ENCODE results near the gene APRT. TPM values are rescaled to one million over a fixed set of nuclear protein-coding genes. Genes with fewer than 3 reads are reported as not detected.
"Not testable (repeated sequence)": the region's sequence is repeated elsewhere in the genome, so short reads cannot be mapped to it uniquely, and the experiment has no call there.

APRT gene
- total and polyA plus RNA-seq, 4 experiments from 2014 or later = 171 to 624 (median 372) TPM

DNA sequence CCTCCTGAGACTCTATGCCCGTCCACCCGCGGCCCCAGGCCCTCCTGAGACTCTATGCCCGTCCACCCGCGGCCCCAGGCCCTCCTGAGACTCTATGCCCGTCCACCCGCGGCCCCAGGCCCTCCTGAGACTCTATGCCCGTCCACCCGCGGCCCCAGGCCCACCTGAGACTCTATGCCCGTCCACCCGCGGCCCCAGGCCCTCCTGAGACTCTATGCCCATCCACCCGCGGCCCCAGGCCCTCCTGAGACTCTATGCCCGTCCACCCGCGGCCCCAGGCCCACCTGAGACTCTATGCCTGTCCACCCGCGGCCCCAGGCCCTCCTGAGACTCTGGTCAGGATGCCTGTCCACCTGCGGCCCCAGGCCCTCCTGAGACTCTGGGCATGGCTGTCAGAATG lies 39.9 kb downstream of the APRT start:
- not testable (repeated sequence) for H3K27ac ChIP-seq (ENCODE audit: low read depth, low read length)

DNA sequence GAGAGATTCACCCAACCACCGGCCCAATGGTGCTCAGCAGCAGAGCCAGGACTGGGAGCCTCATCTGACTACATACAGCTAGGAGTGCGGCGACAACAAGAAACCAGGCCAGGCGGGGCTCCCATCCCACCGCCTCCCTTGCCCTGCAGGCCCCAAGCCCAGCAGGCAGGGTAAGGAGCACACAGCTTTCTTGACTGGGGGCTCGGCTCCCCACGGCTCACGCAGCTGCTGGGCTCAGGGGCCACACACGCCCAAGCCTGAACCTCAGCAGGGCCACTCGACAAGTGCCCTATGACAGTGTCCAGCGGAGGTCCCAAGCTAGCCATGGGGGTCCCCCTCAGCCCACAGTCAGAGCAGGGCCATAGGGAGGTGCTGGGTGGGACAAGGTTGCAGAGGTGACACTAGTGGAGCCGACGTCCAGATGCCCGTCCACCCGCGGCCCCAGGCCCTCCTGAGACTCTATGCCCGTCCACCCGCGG lies 40.4 kb downstream of the APRT start:
- Mint-ChIP-seq H3K27me3 (no peaks in the 10 kb centered on the region), H3K4me3 (peak overlapping the region in 2 of 8 donors; percentile 35 to 40), H3K4me1 (peaks cover 9 to 55% (median 27%) of the 10 kb centered on the region in 4 donors), H3K36me3 (peaks cover 0 to 4% of the 10 kb centered on the region in 2 donors), H3K27ac (peak overlapping the region in 6 of 7 donors; percentile 31 to 78 (median 58)), H3K9me3 (no peaks in the 10 kb centered on the region)
- H3K9me3 ChIP-seq (ENCODE audit: control insufficient read depth in 1 of 2, low read length in 2 of 2) = no peaks in the 10 kb centered on the region
- H3K4me3 ChIP-seq (ENCODE audit: low read length in 2 of 2) = no peak overlapping the region
- DNase-seq = no peak
- H3K27me3 ChIP-seq (ENCODE audit: insufficient read depth, low read length) = no peaks in the 10 kb centered on the region
- ChIA-PET POLR2A (ENCODE audit: partially characterized antibody) (interaction anchor here (1.5 to 7.2 kb wide), 2 partner anchors 10 to 13 kb away, joined by 5 to 62 read pairs; no protein-coding TSS in a partner anchor), CTCF (ENCODE audit: partially characterized antibody) (interaction anchor here (1.3 to 1.5 kb wide), 2 partner anchors 15 to 34 kb away, joined by 3 to 4 read pairs; no protein-coding TSS in a partner anchor)
- peaks cover 80% of the 10 kb centered on the region for H3K4me1 ChIP-seq (ENCODE audit: insufficient read depth, low read length)
- H3K27ac ChIP-seq (ENCODE audit: low read depth, low read length) = peak overlapping the region; percentile 16
- intact Hi-C loops (cut with micrococcal nuclease) = no loop called here
- peaks cover 4% of the 10 kb centered on the region for H3K36me3 ChIP-seq (ENCODE audit: insufficient read depth, low read length)

More for the DNA sequence above, 39.9 kb downstream of the APRT start:
- H3K4me1 Mint-ChIP-seq = peaks cover 10 to 52% (median 26%) of the 10 kb centered on the region in 4 donors
- H3K27me3 Mint-ChIP-seq; intact Hi-C loops (cut with micrococcal nuclease); H3K36me3 Mint-ChIP-seq; H3K4me3 ChIP-seq (ENCODE audit: low read length in 2 of 2); H3K4me3 Mint-ChIP-seq; DNase-seq; H3K9me3 Mint-ChIP-seq; H3K27ac Mint-ChIP-seq; H3K9me3 ChIP-seq (ENCODE audit: control insufficient read depth in 1 of 2, low read length in 2 of 2); H3K36me3 ChIP-seq (ENCODE audit: insufficient read depth, low read length); H3K27me3 ChIP-seq (ENCODE audit: insufficient read depth, low read length): not testable (repeated sequence)
- ChIA-PET CTCF (ENCODE audit: partially characterized antibody) (interaction anchor here (1.3 to 1.5 kb wide), 2 partner anchors 14 to 34 kb away, joined by 3 to 4 read pairs; no protein-coding TSS in a partner anchor), POLR2A (ENCODE audit: partially characterized antibody) (interaction anchor here (1.5 to 7.2 kb wide), 2 partner anchors 10 to 13 kb away, joined by 5 to 62 read pairs; no protein-coding TSS in a partner anchor)
- H3K4me1 ChIP-seq (ENCODE audit: insufficient read depth, low read length) = peaks cover 76% of the 10 kb centered on the region

DNA sequence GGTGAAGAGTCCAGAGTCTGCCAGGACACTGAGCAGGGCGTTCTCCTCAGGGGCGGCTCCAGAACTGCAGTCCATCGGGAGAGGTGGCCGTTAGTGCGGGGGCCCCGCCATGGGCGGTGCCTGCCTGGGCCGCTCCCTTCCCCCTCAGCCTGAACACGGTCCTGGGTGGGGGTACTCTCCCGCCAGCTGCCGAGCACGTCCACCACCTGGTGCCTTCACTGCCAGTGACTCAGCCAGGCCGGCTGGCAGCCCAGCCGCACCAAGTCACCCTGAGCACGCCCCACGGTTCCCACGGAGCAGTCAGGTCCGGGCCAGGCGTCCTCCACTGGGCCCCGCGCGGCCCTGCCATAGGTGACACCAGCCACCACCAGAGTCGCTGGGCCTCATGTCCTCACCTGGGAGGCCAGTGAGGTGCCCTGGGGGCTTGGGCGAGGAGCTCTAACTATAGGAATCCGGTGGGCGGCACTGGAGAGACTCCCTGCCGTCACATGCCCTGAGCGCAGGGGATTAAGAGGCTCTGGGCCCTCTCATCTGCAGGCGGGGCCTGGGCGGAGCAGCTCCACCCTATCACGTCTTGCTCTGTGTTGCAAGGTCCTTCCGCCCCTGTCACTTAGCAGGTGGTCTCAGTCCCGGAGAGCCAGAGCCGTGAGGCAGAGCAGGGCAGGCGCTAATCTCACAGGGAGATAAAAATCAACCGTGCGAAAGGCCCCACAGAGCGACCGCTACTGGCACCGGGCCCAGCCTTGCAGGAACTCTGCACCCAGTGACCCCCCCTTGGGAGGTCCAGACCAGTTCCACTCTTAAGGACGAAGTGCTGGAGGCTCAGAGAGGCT lies 41.1 kb downstream of the APRT start:
- Mint-ChIP-seq H3K27me3 (no peaks in the 10 kb centered on the region), H3K9me3 (no peaks in the 10 kb centered on the region), H3K4me3 (peak overlapping the region in 4 of 8 donors; percentile 21 to 40 (median 36)), H3K36me3 (peaks cover 0 to 7% of the 10 kb centered on the region in 2 donors), H3K27ac (peak overlapping the region; percentile 22 to 78 (median 56)), H3K4me1 (peaks cover 11 to 57% (median 31%) of the 10 kb centered on the region in 4 donors)
- peak in 1 of 5 donors; percentile 41 for DNase-seq
- Histone ChIP-seq H3K27ac (ENCODE audit: low read depth, low read length) (peak overlapping the region; percentile 16), H3K9me3 (ENCODE audit: control insufficient read depth in 1 of 2, low read length in 2 of 2) (no peaks in the 10 kb centered on the region), H3K36me3 (ENCODE audit: insufficient read depth, low read length) (peaks cover 4% of the 10 kb centered on the region), H3K4me1 (ENCODE audit: insufficient read depth, low read length) (peaks cover 86% of the 10 kb centered on the region), H3K27me3 (ENCODE audit: insufficient read depth, low read length) (no peaks in the 10 kb centered on the region), H3K4me3 (ENCODE audit: low read length in 2 of 2) (peak overlapping the region in 1 of 2 donors; percentile 11)
- ChIA-PET CTCF (ENCODE audit: partially characterized antibody) (no interaction called here), POLR2A (ENCODE audit: partially characterized antibody) (interaction anchor here (0.9 to 7.2 kb wide), 3 partner anchors 11 to 65 kb away, joined by 3 to 62 read pairs (median 5); no protein-coding TSS in a partner anchor)
- intact Hi-C loops (cut with micrococcal nuclease) = no loop called here

DNA sequence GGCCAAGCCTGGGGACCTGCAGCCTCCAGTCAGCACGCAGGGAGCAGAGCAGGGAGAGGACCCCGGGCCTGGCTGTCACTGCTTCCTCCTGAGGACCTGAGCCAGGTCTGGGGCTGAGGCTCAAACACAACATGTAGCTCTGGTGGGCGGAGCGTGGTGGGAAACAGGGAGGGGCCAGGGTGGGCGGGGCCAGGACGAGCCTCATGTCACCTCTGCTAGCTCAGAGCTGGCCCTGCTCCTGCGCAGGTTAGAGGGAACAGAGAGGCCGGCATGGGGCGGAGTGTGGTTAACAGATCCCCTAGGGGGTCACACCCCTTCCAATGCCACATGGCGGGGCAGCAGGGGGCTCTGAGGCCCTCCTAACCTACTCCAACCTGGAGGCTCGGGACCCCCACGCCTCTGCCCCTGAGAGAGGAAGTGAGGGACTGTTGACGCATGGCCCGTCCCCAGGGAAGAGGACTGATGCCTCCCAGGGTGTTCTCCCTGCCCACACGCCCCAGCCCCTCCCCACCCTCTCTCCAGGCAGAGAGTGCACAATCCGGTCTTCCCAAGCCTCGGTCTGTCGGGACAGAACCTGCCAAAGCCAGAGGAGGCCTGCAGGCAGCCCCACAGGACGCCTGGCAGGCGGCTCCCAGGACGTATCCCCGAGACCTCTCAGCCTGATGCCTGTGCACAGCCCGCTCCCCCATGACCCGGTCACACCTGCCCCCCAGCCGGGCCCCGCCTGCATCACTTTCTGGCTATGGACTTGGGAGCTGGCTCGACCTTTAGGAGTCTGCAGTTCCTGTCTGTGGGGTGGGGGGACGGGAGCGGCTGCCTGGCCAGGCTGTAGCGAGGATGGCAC lies 41.9 kb downstream of the APRT start:
- H3K4me1 Mint-ChIP-seq = peaks cover 11 to 60% (median 30%) of the 10 kb centered on the region in 4 donors
- POLR2A ChIA-PET (ENCODE audit: partially characterized antibody) = interaction anchor here (0.9 to 7.2 kb wide), 3 partner anchors 11 to 64 kb away, joined by 3 to 62 read pairs (median 5); no protein-coding TSS in a partner anchor
- no peak overlapping the region for H3K27ac ChIP-seq (ENCODE audit: low read depth, low read length)
- peaks cover 0 to 9% of the 10 kb centered on the region in 2 donors for H3K36me3 Mint-ChIP-seq
- no peaks in the 10 kb centered on the region for H3K9me3 Mint-ChIP-seq
- peak overlapping the region in 1 of 8 donors; percentile 35 for H3K4me3 Mint-ChIP-seq
- intact Hi-C loops (cut with micrococcal nuclease) = no loop called here
- H3K36me3 ChIP-seq (ENCODE audit: insufficient read depth, low read length) = peaks cover 4% of the 10 kb centered on the region
- peaks cover 85% of the 10 kb centered on the region for H3K4me1 ChIP-seq (ENCODE audit: insufficient read depth, low read length)
- no peak overlapping the region for H3K4me3 ChIP-seq (ENCODE audit: low read length in 2 of 2)
- DNase-seq = peak in 1 of 5 donors; percentile 35
- H3K27ac Mint-ChIP-seq = peak overlapping the region; percentile 12 to 72 (median 60)
- no peaks in the 10 kb centered on the region for H3K27me3 Mint-ChIP-seq
- H3K27me3 ChIP-seq (ENCODE audit: insufficient read depth, low read length) = no peaks in the 10 kb centered on the region
- H3K9me3 ChIP-seq (ENCODE audit: control insufficient read depth in 1 of 2, low read length in 2 of 2) = no peaks in the 10 kb centered on the region
- CTCF ChIA-PET (ENCODE audit: partially characterized antibody) = interaction anchor here (0.7 kb wide), 1 partner anchor 12 kb away, joined by 3 read pairs; no protein-coding TSS in a partner anchor

DNA sequence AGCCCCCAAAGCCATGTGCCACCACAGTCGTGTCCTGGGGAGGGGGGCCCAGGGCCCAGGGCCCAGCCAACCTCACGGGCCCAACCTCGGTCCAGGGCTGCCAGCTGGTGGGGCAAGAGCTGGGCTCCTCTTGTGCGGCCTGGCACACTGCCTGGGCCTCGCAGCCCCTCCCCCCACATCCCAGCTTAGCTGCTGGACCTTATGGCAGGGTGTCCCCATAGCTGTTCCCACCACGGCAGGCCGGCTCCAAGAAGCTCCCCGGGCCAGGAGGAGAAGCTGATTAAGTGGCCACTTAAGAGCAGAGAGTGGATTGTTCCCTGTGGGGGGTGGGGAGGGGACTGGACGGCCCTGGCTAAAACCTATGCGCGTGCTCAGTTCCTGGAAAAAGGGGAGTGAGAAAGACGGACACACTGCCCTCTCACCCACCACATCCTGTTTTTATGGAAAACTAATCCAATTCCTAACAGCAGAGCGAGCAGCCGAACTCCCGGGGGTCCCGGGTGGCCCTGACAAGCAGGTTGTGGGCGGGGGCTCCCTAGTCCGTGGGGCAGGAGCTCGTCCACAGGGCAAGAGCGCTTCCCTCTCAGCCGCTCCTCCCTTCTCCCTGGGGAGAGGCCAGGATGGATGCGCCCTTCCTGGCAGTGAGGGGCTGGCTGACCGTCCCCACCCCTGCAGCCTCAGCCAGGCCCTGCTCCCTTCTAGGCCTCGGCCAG lies 43.5 kb downstream of the APRT start:
- peaks cover 0 to 15% of the 10 kb centered on the region in 2 donors for H3K36me3 Mint-ChIP-seq
- Histone ChIP-seq H3K4me3 (ENCODE audit: low read length in 2 of 2) (no peak overlapping the region), H3K27ac (ENCODE audit: low read depth, low read length) (no peak overlapping the region), H3K27me3 (ENCODE audit: insufficient read depth, low read length) (no peaks in the 10 kb centered on the region), H3K36me3 (ENCODE audit: insufficient read depth, low read length) (peaks cover 4% of the 10 kb centered on the region), H3K4me1 (ENCODE audit: insufficient read depth, low read length) (peaks cover 77% of the 10 kb centered on the region), H3K9me3 (ENCODE audit: control insufficient read depth in 1 of 2, low read length in 2 of 2) (no peaks in the 10 kb centered on the region)
- peak in 1 of 5 donors; percentile 30 for DNase-seq
- intact Hi-C loops (cut with micrococcal nuclease) = no loop called here
- H3K27me3 Mint-ChIP-seq = no peaks in the 10 kb centered on the region
- no peaks in the 10 kb centered on the region for H3K9me3 Mint-ChIP-seq
- H3K4me3 Mint-ChIP-seq = no peak overlapping the region
- ChIA-PET CTCF (ENCODE audit: partially characterized antibody) (interaction anchor here (0.7 to 1.4 kb wide), 3 partner anchors 12 to 31 kb away, joined by 4 to 7 read pairs (median 5); no protein-coding TSS in a partner anchor), POLR2A (ENCODE audit: partially characterized antibody) (interaction anchor here (0.7 to 7.2 kb wide), 3 partner anchors 13 to 325 kb away, joined by 3 to 62 read pairs (median 4); partner anchors contain the start of gene ACSF3)
- peaks cover 13 to 65% (median 31%) of the 10 kb centered on the region in 4 donors for H3K4me1 Mint-ChIP-seq
- peak overlapping the region in 2 of 7 donors; percentile 18 to 70 for H3K27ac Mint-ChIP-seq

DNA sequence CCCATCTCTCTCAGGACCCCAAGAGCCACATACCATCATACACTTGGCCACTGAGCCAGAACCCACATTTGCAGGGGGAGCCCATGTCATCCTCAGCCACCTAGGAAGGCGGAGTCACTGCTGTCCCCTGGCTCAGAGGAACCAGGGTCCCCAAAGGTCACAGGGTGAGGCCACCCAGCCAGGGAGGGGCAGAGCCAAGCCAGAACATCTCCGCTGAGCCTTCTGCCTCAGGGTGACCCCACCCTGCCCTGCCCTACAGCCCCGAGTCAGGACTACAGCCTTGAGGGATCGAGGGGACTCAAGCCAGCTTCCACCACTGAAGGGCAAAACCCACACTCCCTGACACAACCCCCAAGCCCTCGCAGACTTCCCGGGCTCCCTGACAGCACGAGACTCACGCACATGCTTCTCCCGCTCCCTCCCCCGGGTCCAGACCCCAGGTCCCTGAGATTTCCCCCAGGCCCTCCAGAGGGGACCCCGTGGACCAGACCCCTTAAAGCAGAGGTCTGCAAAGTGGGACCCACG lies 44.1 kb downstream of the APRT start:
- intact Hi-C loops (cut with micrococcal nuclease) = loop anchor here (2.0 kb wide), 1 partner anchor 13 kb away; no protein-coding TSS in a partner anchor
- no peaks in the 10 kb centered on the region for H3K27me3 Mint-ChIP-seq
- Histone ChIP-seq H3K36me3 (ENCODE audit: insufficient read depth, low read length) (peaks cover 4% of the 10 kb centered on the region), H3K27ac (ENCODE audit: low read depth, low read length) (no peak overlapping the region), H3K4me3 (ENCODE audit: low read length in 2 of 2) (no peak overlapping the region), H3K9me3 (ENCODE audit: control insufficient read depth in 1 of 2, low read length in 2 of 2) (no peaks in the 10 kb centered on the region), H3K27me3 (ENCODE audit: insufficient read depth, low read length) (no peaks in the 10 kb centered on the region), H3K4me1 (ENCODE audit: insufficient read depth, low read length) (peaks cover 80% of the 10 kb centered on the region)
- H3K4me3 Mint-ChIP-seq = peak overlapping the region in 2 of 8 donors; percentile 4 to 64
- H3K9me3 Mint-ChIP-seq = no peaks in the 10 kb centered on the region
- POLR2A ChIA-PET (ENCODE audit: partially characterized antibody) = interaction anchor here (0.7 to 7.2 kb wide), 4 partner anchors 8 to 326 kb away, joined by 3 to 62 read pairs (median 4); partner anchors contain the start of gene ACSF3
- DNase-seq = no peak
- CTCF ChIA-PET (ENCODE audit: partially characterized antibody) = interaction anchor here (1.4 to 1.9 kb wide), 3 partner anchors 12 to 30 kb away, joined by 4 to 9 read pairs (median 5); no protein-coding TSS in a partner anchor
- peak overlapping the region; percentile 54 to 91 (median 79) for H3K27ac Mint-ChIP-seq
- peaks cover 0 to 19% of the 10 kb centered on the region in 2 donors for H3K36me3 Mint-ChIP-seq
- H3K4me1 Mint-ChIP-seq = peaks cover 13 to 67% (median 32%) of the 10 kb centered on the region in 4 donors
